NCI-H526 treated with DMSO at 0.1 percent for 48 hours (cell line): Measurements from ENCODE around the gene HSPBP1.

Experiments used
- DNase-seq: peaks from one replicate; lab custom pipeline; 2025; lab: John Stamatoyannopoulos, UW

The HSPBP1 gene

GRCh38 chr19:55254625-55254977, 25.3 kb downstream of the HSPBP1 start:
- no peak for DNase-seq

DNA sequence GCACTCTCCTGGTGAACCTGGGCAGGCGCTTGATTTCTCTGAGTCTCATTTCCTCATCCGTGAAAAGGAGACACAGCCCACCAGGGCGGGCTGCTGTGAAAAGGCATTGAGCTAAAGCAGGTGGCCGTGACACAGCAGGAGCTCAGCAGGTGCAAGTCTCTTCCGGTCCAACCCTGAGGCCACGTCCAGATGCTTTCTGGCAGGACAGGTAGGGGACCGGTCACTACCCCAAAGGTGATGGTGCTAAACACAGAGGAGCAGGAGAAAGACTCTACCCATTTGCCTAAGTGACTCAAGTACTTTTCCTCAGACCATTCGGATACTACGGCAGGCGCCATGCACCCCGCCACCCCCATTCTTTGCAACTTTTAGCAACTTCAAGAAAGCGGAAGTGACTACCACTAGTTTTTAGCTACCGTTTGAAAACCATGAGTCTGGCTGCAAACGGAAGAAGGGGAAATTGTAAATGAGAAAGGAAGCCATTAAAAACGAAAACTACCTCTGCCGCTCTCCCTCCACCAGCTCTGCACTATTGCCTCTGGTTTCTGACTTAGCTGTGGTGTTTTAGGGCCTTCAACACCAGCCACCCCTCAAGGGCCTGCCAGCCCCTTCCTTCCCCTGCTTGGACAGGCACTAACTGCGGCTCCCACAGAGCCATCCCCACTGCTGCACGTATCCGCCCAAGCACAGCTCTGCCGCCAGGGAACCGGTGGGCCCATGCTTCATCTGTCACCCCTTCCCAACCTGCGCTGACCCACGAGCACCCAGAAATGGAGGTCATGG, 25.9 kb downstream of the HSPBP1 start:
- no peak for DNase-seq

DNA sequence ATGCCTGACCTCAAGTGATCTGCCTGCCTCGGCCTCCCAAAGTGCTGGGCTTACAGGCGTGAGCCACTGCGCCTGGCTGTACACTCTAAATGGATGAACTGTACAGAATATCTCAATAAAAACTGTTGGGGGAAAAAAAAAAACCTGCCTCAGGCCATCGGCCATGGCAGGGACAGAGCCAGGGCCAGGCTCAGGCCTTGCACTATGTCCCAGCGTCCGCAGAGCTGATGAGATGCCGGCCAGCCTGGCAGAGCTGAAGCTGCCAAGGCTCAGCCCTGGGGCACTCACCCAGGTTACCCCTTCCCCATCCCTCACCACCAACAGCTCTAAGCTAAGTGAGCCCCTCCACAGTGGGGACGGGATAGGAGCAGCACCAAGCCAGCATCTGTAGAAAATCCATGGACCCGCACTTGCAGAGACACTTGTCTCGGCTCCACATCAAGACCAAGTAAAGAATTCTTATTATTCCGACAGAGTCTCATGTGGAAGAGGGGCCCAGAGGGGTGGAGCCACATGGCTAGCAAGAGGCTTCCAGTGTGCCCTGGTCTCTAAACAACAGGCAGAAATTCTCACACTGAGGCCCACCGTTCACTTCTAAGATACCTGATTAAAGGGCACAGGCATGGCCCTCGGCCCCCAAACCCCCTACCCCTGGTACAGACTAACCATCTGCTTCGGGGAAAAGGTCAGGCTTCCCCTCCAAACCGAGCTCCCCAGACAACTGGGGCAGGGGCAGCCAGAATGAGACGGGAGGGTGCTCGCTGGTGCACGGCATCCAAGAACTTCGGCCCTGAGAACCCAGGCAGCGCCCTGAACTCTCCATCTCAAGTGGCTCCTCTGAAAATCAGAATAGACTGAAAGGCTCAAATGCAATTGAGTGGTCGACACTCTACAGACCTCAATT, 26.9 kb downstream of the HSPBP1 start:
- DNase-seq = no peak

DNA sequence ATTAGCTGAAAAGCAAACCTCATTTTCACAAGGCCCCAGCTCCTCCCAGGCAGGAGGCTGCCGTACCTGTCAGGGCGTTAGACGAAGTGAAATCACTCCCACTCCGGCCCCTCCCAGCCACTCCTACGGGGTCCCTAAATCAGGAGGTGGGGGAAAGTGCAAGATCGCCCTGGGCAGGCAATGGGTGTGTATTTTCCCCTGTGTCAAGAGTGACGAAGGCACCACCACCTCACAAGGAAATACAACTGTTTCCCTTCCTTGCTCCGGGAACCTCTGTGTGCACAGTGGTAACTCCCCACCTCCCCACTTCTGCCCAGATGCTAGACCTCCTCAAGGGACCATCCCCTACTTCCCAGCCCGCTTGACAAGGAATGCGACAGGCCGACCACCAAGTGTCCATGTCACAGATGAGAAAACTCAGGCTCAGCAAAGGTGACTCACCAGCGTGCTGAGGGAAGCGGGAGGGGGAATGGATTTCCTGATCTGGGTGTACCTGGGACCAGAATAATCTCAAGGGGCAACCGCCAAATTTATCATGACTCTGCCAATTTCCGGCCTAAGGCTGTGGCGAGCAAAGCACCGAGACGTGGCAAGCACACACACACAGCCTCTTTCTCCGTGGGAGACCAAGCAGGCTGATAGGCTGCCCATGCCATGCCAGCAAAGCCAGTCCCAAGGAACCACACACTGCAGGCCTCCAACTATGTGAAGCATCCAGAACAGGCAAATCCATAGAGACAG, 28.4 kb downstream of the HSPBP1 start:
- no peak for DNase-seq

DNA sequence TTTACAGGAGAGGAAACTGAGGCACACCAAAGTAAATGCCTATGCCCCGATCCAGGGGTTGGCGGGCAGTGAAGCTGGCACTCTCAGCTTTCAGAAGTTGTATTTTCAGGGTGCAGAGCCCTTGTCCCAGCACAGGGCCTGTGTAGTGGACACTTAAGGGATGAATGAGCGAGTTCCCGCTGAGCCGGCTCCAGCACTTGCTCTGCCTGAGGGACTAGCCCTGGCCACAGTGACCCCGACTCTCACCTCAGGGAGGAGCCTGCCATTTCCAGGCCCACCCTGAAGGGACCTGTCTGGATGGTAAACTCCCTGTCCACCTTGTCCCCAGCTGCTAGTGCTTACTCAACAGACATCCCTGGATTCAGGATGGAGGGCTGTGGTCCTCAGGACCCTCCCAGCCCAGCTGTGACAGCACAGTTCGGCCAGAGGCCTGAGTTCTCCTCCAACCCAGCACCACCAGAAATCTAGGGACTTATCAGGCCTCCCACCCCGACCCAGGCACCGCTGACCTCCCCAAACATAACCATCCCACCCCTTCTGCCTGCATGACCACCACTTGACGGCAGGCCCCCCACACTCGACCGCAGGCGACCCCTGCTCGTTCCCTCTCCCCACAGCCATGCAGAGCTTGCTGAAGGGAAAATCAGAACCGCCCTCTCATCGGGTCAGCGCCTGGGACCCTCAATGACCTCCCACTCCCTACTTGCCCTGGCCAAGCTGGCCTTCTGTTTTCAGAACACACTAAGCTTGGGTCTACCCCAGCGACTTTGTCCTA, 29.5 kb downstream of the HSPBP1 start:
- DNase-seq = no peak

DNA sequence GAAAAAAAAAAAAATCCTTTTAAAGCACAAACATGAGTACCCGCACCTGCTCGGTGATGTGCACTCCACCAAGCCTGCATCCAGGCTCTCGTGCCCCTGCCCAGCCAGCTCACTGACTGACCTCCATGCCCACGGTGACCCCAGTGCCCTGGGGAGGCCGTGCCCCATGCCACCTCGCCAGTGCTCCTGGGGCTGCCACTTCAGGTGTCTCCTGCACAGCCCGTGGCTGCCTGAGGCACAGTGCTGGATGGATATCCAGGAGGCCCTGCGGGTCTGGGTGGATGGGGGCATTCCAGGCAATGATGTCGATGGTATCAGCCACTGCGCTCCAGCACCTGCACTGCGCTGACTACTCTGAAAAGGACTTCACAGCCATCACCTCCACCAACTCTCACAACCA, 30.1 kb downstream of the HSPBP1 start:
- DNase-seq = no peak

GRCh38 chr19:55248704-55249103, 31.2 kb downstream of the HSPBP1 start:
- DNase-seq = no peak

GRCh38 chr19:55248166-55248675, 31.7 kb downstream of the HSPBP1 start:
- no peak for DNase-seq

DNA sequence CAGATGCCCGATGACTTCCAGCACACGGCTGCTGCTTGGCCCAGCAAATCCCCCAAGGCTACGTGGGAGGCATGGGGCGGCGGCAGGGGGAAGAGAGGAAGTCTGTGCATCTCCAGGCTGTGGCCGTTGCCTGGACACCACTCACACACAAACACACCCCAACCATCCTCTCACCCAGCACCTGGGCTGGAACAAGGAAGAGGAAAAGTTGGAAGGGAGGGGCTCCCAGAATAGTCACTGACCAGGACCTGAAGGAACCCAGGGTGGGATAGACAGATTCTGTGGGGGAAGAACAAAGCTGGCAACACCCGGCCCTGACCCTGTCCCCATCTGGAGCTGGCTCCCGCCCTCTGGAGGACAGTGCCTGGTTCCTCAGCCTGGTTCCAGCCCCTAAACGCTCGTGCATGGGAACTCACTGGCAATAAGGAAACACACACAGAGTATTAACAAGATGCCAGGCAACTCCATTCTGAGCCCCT, 32.2 kb downstream of the HSPBP1 start:
- DNase-seq = no peak

GRCh38 chr19:55246462-55247451, 33.2 kb downstream of the HSPBP1 start:
- DNase-seq = no peak

DNA sequence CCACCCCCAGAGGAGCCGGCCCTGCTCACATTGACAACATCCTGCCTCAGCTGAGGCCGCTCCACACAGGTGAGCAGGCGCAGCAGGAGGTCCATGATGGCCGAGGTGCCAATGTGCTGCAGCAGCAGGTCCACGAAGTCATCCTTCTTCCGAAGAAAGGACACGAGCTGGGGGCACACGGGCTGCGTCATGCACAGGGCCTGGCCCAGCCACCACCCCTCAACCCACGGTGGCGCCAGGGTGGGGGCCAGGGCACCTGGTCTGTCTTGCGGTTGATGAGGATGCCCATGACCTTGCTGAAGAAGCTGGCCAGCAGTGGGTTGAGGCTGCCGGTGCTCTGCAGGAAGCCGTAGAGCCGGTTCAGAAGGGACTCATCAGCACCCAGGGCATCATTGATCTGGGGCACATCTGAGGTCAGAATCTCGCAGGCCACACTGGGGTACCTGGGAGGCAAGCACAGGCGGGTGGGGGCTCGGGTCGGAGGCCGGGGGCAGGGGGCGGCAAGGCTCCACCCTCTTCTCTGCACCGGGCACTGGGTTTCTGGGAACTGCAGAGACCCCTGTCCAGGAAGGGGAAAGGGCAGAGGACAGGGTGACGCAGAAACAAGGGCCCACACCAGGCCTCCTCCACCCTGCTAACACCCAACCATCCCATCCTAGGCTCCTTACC, 34.5 kb downstream of the HSPBP1 start:
- DNase-seq = no peak

GRCh38 chr19:55244004-55244680, 35.8 kb downstream of the HSPBP1 start:
- no peak for DNase-seq

DNA sequence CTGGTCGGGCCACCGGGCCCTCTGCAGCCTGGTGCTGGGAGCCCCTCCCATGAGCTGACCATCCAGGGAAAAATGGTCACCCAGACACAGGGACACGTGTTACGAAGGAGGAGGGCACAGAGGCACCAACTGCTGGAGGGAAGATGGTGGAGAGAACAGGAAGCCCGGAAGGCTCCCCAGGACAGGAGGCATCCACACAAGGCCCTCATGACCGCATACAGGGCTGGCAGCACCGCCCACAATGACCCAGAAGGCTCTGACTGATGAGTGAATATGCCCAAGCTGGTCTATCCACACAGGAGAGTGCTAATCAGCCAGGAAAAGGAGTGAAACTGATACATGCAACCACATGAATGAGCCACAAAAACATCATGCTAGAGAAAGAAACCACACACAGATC, 37.4 kb downstream of the HSPBP1 start:
- DNase-seq = no peak

DNA sequence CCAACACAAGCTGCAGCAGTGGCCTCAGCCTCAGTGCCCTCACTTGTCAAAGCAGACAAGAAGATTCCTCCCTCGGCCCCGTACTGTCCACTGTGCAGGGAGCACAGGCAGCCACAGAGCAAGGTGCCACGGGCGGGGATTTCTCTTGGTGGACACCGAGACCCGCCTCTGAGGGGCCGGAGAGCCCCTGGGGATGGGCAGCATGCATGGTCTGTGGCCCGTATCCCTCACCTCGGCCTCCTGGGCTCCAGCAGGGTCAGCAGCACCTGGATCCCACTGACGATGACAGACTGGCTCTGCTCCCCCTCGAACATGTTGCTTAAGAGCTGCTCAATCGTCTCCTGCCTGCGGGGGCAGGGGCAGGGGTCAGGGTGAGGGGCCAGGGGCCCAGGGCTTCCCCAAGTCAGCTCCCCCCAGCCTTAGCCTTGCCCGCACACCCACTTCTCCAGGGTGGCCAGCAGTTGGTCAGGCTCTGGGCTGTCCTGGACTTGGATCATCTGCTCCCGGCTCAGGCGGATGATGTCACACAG, 37.9 kb downstream of the HSPBP1 start:
- DNase-seq = no peak

DNA sequence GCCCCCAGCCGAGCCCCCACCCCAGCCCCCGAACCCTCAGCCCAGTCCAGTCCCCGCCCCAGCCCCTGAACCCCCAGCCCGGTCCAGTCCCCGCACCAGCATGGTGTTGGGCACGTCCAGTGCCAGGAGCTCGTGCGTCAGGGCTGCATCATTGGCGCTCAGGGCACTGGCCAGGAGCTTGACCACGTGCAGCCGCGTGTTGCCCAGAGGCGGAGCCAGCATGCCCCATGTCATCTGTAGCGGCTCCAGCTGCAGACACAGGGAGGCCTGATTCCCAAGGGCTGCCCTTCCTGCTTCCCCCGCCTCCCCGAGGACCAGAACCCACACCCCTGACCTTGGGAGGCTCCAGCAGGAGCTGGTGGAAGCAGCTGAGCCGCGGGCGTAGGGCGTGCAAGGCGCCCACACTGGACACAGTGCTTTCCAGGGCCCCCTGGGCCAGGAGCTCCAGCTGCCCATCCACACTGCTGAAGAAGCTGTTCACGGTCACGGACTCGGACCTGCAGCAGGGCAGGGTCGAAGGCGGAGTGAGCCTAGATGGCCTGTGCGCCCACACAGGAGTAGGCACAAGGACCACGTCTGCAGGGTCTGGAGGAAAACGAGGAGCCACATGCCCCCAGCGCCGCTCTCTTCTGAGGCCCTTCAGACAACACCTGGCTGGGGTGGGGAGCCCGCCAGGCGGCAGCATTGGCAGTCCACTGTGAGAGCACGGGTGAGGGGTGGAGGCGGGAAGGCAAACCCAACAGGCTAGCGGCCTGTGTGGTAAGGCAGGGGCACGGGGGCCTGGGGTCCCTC, 38.6 kb downstream of the HSPBP1 start:
- no peak for DNase-seq

- no peak for DNase-seq
Measured at GRCh38 chr19:55240713-55241020, 39.2 kb downstream of the HSPBP1 start.

GRCh38 chr19:55239004-55239403, 40.9 kb downstream of the HSPBP1 start:
- DNase-seq = no peak

DNA sequence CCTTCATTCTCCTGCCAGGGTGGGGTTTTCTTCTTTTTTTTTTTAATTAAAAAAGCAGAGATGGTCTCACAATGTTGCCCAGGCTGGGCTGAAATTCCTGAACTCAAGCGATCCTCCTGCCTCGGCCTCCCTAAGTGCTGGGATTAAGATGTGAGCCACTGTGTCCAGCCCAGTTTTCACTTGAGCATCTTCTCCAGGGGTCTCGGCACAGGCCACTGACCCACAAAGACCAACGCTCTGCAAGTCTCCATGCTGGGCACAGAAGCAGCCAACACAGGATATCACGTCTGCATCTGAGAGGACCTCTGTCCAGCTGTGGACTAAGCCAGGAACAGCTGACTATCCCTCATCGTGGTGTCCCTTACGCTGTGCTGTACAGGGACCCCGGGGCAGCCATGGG, 41.9 kb downstream of the HSPBP1 start:
- no peak for DNase-seq
